Upper lobe of right lung (tissue), 1 donor: ENCODE data around the gene EXOC6. TPM values are rescaled to one million over a fixed set of nuclear protein-coding genes. Genes with fewer than 3 reads are reported as not detected.

Source experiments
- ATAC-seq: fragments of 200-7000 bp; cut with Tn5 transposase; one replicate; pipeline ENCODE4 v1.9.1; 2020; ENCODE audit warnings: mild to moderate bottlenecking, moderate library complexity
- DNase-seq: peaks from one replicate; pipeline ENCODE4 v3.0.0-alpha.2; 2020
- H3K27ac ChIP-seq: fragments of 200-600 bp; one replicate; pipeline ENCODE4 v1.8.0; 2022
- H3K27me3 ChIP-seq: fragments of 200-600 bp; one replicate; pipeline ENCODE4 v1.8.0; 2022; ENCODE audit warnings: mild to moderate bottlenecking
- H3K36me3 ChIP-seq: fragments of 200-600 bp; one replicate; pipeline ENCODE4 v1.8.0; 2022
- H3K4me1 ChIP-seq: fragments of 200-600 bp; one replicate; pipeline ENCODE4 v1.8.0; 2022
- H3K4me3 ChIP-seq: fragments of 200-600 bp; one replicate; pipeline ENCODE4 v1.8.0; 2022; ENCODE audit warnings: mild to moderate bottlenecking
- H3K9me3 ChIP-seq: fragments of 200-600 bp; one replicate; pipeline ENCODE4 v1.8.0; 2022
- CTCF ChIP-seq: fragments of 200-600 bp; IDR thresholded peaks from one replicate; pipeline ENCODE4 v1.8.0; 2022; ENCODE audit warnings: antibody characterized with exemption
- intact Hi-C: fragments of 100-400 bp; cut with DNase I; formaldehyde crosslinking; loops from one replicate; pipeline ENCODE4 v1.11.0; 2022
- total RNA-seq: library from RNA; stranded (reverse); fragmentation: NEBNext Ultra II Directional; extraction: Animal tissue kit (Norgen Biotek cat#: 25700); gene quantifications from one replicate; pipeline ENCODE4 v1.2.1, GENCODE V29; 2021
- donor health status: DM: no; HTN: yes; CAD: no; lungs with severe emphysema.

The EXOC6 gene
- total RNA-seq, 1 donor from 2014 or later, result 24.9 TPM

GRCh38 chr10:92834331-92834730 is 14.0 kb upstream of the EXOC6 start:
- H3K4me1 ChIP-seq, result peaks cover 5% of the 10 kb centered on the region
- no peak for DNase-seq
- H3K27me3 ChIP-seq, result no peaks in the 10 kb centered on the region
- ATAC-seq, result no peak
- H3K36me3 ChIP-seq, result no peaks in the 10 kb centered on the region
- intact Hi-C loops, result no loop called here
- no peak overlapping the region for H3K27ac ChIP-seq
- H3K9me3 ChIP-seq, result no peaks in the 10 kb centered on the region
- TF ChIP-seq CTCF, result no peak
- H3K4me3 ChIP-seq, result peak overlapping the region; percentile 41

GRCh38 chr10:92834986-92835385 is 13.3 kb upstream of the EXOC6 start:
- no peak for DNase-seq
- Histone ChIP-seq H3K9me3 (no peaks in the 10 kb centered on the region), H3K27me3 (no peaks in the 10 kb centered on the region), H3K4me1 (peaks cover 5% of the 10 kb centered on the region), H3K27ac (no peak overlapping the region), H3K4me3 (peak overlapping the region; percentile 41), H3K36me3 (no peaks in the 10 kb centered on the region)
- TF ChIP-seq CTCF, result no peak
- intact Hi-C loops, result no loop called here
- ATAC-seq, result no peak

- H3K9me3 ChIP-seq, result no peaks in the 10 kb centered on the region
- intact Hi-C loops, result no loop called here
- no peak for ATAC-seq
Measured at GRCh38 chr10:92837456-92837855, 10.9 kb upstream of the EXOC6 start.

GRCh38 chr10:92839191-92840085 is 8.9 kb upstream of the EXOC6 start:
- H3K9me3 ChIP-seq, result no peaks in the 10 kb centered on the region
- H3K36me3 ChIP-seq, result no peaks in the 10 kb centered on the region
- H3K27ac ChIP-seq, result no peak overlapping the region
- H3K27me3 ChIP-seq, result no peaks in the 10 kb centered on the region
- TF ChIP-seq CTCF, result peak; percentile 31
- DNase-seq (peak; percentile 79), ATAC-seq (peak; percentile 67)
- H3K4me1 ChIP-seq, result no peaks in the 10 kb centered on the region
- H3K4me3 ChIP-seq, result no peak overlapping the region
- intact Hi-C loops, result no loop called here

More at GRCh38 chr10:92837456-92837855, 10.9 kb upstream of the EXOC6 start:
- DNase-seq, result no peak
- H3K4me1 ChIP-seq, result no peaks in the 10 kb centered on the region
- no peaks in the 10 kb centered on the region for H3K36me3 ChIP-seq
- no peak overlapping the region for H3K4me3 ChIP-seq
- no peaks in the 10 kb centered on the region for H3K27me3 ChIP-seq
- no peak overlapping the region for H3K27ac ChIP-seq
- TF ChIP-seq CTCF, result no peak

GRCh38 chr10:92844746-92845145 is 3.6 kb upstream of the EXOC6 start:
- ATAC-seq (no peak), DNase-seq (no peak)
- no peaks in the 10 kb centered on the region for H3K27me3 ChIP-seq
- no peaks in the 10 kb centered on the region for H3K36me3 ChIP-seq
- no peak overlapping the region for H3K27ac ChIP-seq
- TF ChIP-seq CTCF, result no peak
- intact Hi-C loops, result no loop called here
- H3K9me3 ChIP-seq, result no peaks in the 10 kb centered on the region
- peaks cover 16% of the 10 kb centered on the region for H3K4me1 ChIP-seq
- H3K4me3 ChIP-seq, result no peak overlapping the region
